Esophagus muscularis mucosa (tissue), 4 donors: ENCODE data around the gene PRX.

Source experiments
- CTCF ChIP-seq, 3 experiments: fragments of 200-600 bp in 2 of 3; fragments of 450-650 bp in 1 of 3; sonication (generic) in 2 of 3; IDR thresholded peaks; one replicate each; pipeline ENCODE4 v1.5.1; 2017 to 2019; ENCODE audit warnings: antibody characterized with exemption in 3 of 3, mild to moderate bottlenecking in 2 of 3, moderate library complexity in 1 of 3
- EP300 ChIP-seq: sonication (generic); formaldehyde crosslinking; IDR thresholded peaks from one replicate; pipeline ENCODE4 v1.6.1; 2017; ENCODE audit warnings: antibody characterized with exemption
- POLR2A ChIP-seq: fragments of 450-650 bp; IDR thresholded peaks from one replicate; pipeline ENCODE4 v1.6.1; 2017; ENCODE audit warnings: antibody characterized with exemption, moderate library complexity, mild to moderate bottlenecking, low read depth
- POLR2AphosphoS5 ChIP-seq, 2 donors: sonication (generic); formaldehyde crosslinking; IDR thresholded peaks; one replicate each; pipeline ENCODE4 v1.6.1; 2017; ENCODE audit warnings: antibody characterized with exemption in 2 of 2

GRCh38 chr19:40363069-40363468, 50.1 kb downstream of the PRX start:
- TF ChIP-seq POLR2A (no peak), CTCF (IDR thresholded peaks at IDR 0.05) (no peak), POLR2AphosphoS5 (IDR thresholded peaks at IDR 0.05) (no peak), EP300 (no peak)
